ENCODE data around the gene D2HGDH. TPM values are rescaled to one million over a fixed set of nuclear protein-coding genes. Genes with fewer than 3 reads are reported as not detected.
"Not testable (repeated sequence)": the region's sequence is repeated elsewhere in the genome, so short reads cannot be mapped to it uniquely, and the experiment has no call there.

Gene D2HGDH
- total and polyA plus RNA-seq, 10 donors = 18.8 to 69.8 (median 38.0) TPM

GRCh38 chr2:241777170-241777685 lies 42.8 kb downstream of the D2HGDH start:
- DNase-seq = peak; percentile 48
- Histone ChIP-seq H3K36me3 (no peaks in the 10 kb centered on the region), H3K9me3 (peaks cover 6 to 23% (median 19%) of the 10 kb centered on the region in 8 donors), H3K27ac (no peak overlapping the region), H3K4me3 (no peak overlapping the region), H3K27me3 (replicated peaks in 1 of 7) (peaks cover 0 to 53% (median 12%) of the 10 kb centered on the region in 7 donors), H3K4me1 (peaks cover 0 to 13% (median 4%) of the 10 kb centered on the region in 6 donors)
- intact Hi-C loops (cut with DNase I; ENCODE audit: low total_unique reads) = no loop called here
- no peak for TF ChIP-seq POLR2A (IDR thresholded peaks at IDR 0.05)
- no peak for TF ChIP-seq POLR2AphosphoS5 (IDR thresholded peaks at IDR 0.05)
- no peak for TF ChIP-seq CTCF (IDR thresholded peaks at IDR 0.05 in 8 of 11, conservative IDR thresholded peaks at IDR 0.05 in 3 of 11)
- 88 to 95% (median 92%) methylated on average over 9 to 22 of the region's 22 CpGs for WGBS, 5 donors

GRCh38 chr2:241777686-241778627 lies 43.5 kb downstream of the D2HGDH start:
- Histone ChIP-seq H3K36me3 (no peaks in the 10 kb centered on the region), H3K27ac (no peak overlapping the region), H3K9me3 (peaks cover 6 to 30% (median 22%) of the 10 kb centered on the region in 8 donors), H3K27me3 (replicated peaks in 1 of 7) (peaks cover 0 to 50% (median 12%) of the 10 kb centered on the region in 7 donors), H3K4me3 (no peak overlapping the region), H3K4me1 (peaks cover 0 to 6% (median under 1%) of the 10 kb centered on the region in 6 donors)
- intact Hi-C loops (cut with DNase I; ENCODE audit: low total_unique reads) = no loop called here
- peak; percentile 56 for DNase-seq
- TF ChIP-seq POLR2AphosphoS5 (IDR thresholded peaks at IDR 0.05) = no peak
- TF ChIP-seq CTCF (IDR thresholded peaks at IDR 0.05 in 8 of 11, conservative IDR thresholded peaks at IDR 0.05 in 3 of 11) = no peak
- TF ChIP-seq POLR2A (IDR thresholded peaks at IDR 0.05) = no peak
- WGBS, 5 donors = 75 to 92% (median 83%) methylated on average over 9 to 21 of the region's 21 CpGs

- Histone ChIP-seq H3K27me3 (replicated peaks in 1 of 7) (peaks cover 0 to 20% (median 0%) of the 10 kb centered on the region in 7 donors), H3K9me3 (peaks cover 6 to 31% (median 22%) of the 10 kb centered on the region in 8 donors), H3K4me3 (no peak overlapping the region), H3K27ac (no peak overlapping the region), H3K4me1 (no peaks in the 10 kb centered on the region), H3K36me3 (no peaks in the 10 kb centered on the region)
- TF ChIP-seq CTCF (IDR thresholded peaks at IDR 0.05 in 8 of 11, conservative IDR thresholded peaks at IDR 0.05 in 3 of 11) (no peak), POLR2A (IDR thresholded peaks at IDR 0.05) (no peak), POLR2AphosphoS5 (IDR thresholded peaks at IDR 0.05) (no peak)
- WGBS, 5 donors = 88 to 91% (median 90%) methylated on average over 5 of the region's 5 CpGs
- DNase-seq = no peak
- intact Hi-C loops (cut with DNase I; ENCODE audit: low total_unique reads) = no loop called here
Measured at GRCh38 chr2:241780939-241781569, 46.6 kb downstream of the D2HGDH start.

- H3K4me3 ChIP-seq; H3K4me1 ChIP-seq; DNase-seq; H3K36me3 ChIP-seq; H3K27ac ChIP-seq; intact Hi-C loops (cut with DNase I; ENCODE audit: low total_unique reads): not testable (repeated sequence)
- Histone ChIP-seq H3K9me3 (peaks cover 6 to 31% (median 22%) of the 10 kb centered on the region in 8 donors), H3K27me3 (replicated peaks in 1 of 7) (peaks cover 0 to 11% (median 0%) of the 10 kb centered on the region in 7 donors)
- 86 to 96% (median 91%) methylated on average over 3 of the region's 3 CpGs for WGBS, 5 donors
Measured at GRCh38 chr2:241782053-241782452, 47.6 kb downstream of the D2HGDH start.

Measured in spleen (tissue), 11 donors.